Ectodermal cell (in vitro differentiated cells): ENCODE data around the gene MEX3C.

Source experiments
- H3K27ac ChIP-seq: 2 replicates; pipeline ENCODE4 v1.7.0; 2013; ENCODE audit warnings: mild to moderate bottlenecking, low read depth, low read length; ENCODE audit not compliant: insufficient read depth, poor library complexity, severe bottlenecking
- H3K27me3 ChIP-seq: 2 replicates; pipeline ENCODE4 v1.7.0; 2013; ENCODE audit warnings: mild to moderate bottlenecking, low read length; ENCODE audit not compliant: insufficient read depth, control insufficient read depth, poor library complexity, severe bottlenecking
- H3K36me3 ChIP-seq: one replicate; pipeline ENCODE4 v1.7.0; 2013; ENCODE audit warnings: low read length; ENCODE audit not compliant: control insufficient read depth, insufficient read depth
- H3K4me1 ChIP-seq: one replicate; pipeline ENCODE4 v1.7.0; 2013; ENCODE audit warnings: low read length; ENCODE audit not compliant: control insufficient read depth, insufficient read depth
- H3K4me3 ChIP-seq: 2 replicates; pipeline ENCODE4 v1.7.0; 2013; ENCODE audit warnings: low read depth, low read length, control low read depth; ENCODE audit not compliant: insufficient read depth
- H3K9me3 ChIP-seq: 2 replicates; pipeline ENCODE4 v1.7.0; 2013; ENCODE audit warnings: mild to moderate bottlenecking, low read length, moderate library complexity; ENCODE audit not compliant: control insufficient read depth
- WGBS, 2 experiments: methylation state at CpG; one replicate each; pipeline ENCODE4 v1.1.7; 2013; ENCODE audit warnings: missing lambda C conversion rate in 2 of 2; 5-methylcytosine and 5-hydroxymethylcytosine counted together

Gene MEX3C

GRCh38 chr18:51137026-51137729 lies 60.3 kb downstream of the MEX3C start:
- H3K9me3 ChIP-seq: no peaks in the 10 kb centered on the region
- no peak overlapping the region for H3K4me3 ChIP-seq
- no peaks in the 10 kb centered on the region for H3K27me3 ChIP-seq
- no peaks in the 10 kb centered on the region for H3K36me3 ChIP-seq
- 87% methylated on average over 21 of the region's 21 CpGs for WGBS, 2 experiments
- no peak overlapping the region for H3K27ac ChIP-seq
- no peaks in the 10 kb centered on the region for H3K4me1 ChIP-seq

GRCh38 chr18:51135795-51136194 lies 61.7 kb downstream of the MEX3C start:
- no peaks in the 10 kb centered on the region for H3K9me3 ChIP-seq
- H3K27me3 ChIP-seq: no peaks in the 10 kb centered on the region
- no peak overlapping the region for H3K27ac ChIP-seq
- H3K4me1 ChIP-seq: no peaks in the 10 kb centered on the region
- WGBS, 2 experiments: 79 to 81% methylated on average over 6 of the region's 6 CpGs
- H3K36me3 ChIP-seq: no peaks in the 10 kb centered on the region
- no peak overlapping the region for H3K4me3 ChIP-seq

DNA sequence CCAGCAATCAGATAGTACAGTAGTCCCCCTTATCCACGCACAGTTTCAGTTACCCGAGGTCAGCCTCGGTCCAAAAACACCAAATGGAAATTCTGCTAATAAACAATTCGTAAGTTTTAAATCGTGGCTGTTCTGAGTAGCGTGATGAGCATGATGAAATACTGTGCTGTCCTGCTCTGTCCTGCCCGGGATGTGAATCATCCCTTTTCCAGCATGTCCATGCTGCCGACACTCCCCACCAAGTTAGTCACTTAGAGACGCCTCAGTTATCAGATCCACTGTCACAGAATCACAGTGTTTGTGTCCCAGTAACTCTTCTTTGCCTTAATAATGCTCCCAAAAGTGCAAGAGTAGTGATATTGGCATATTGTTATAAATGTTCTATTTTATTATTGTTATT lies 62.1 kb downstream of the MEX3C start:
- Histone ChIP-seq H3K4me1 (no peaks in the 10 kb centered on the region), H3K4me3 (no peak overlapping the region), H3K36me3 (no peaks in the 10 kb centered on the region), H3K27ac (no peak overlapping the region), H3K27me3 (no peaks in the 10 kb centered on the region), H3K9me3 (no peaks in the 10 kb centered on the region)
- WGBS, 2 experiments: 91 to 94% methylated on average over 9 of the region's 9 CpGs

GRCh38 chr18:51134721-51135120 lies 62.8 kb downstream of the MEX3C start:
- 95 to 96% methylated on average over 4 of the region's 4 CpGs for WGBS, 2 experiments
- H3K36me3 ChIP-seq: no peaks in the 10 kb centered on the region
- no peaks in the 10 kb centered on the region for H3K4me1 ChIP-seq
- no peaks in the 10 kb centered on the region for H3K27me3 ChIP-seq
- H3K9me3 ChIP-seq: no peaks in the 10 kb centered on the region
- H3K27ac ChIP-seq: no peak overlapping the region
- no peak overlapping the region for H3K4me3 ChIP-seq

DNA sequence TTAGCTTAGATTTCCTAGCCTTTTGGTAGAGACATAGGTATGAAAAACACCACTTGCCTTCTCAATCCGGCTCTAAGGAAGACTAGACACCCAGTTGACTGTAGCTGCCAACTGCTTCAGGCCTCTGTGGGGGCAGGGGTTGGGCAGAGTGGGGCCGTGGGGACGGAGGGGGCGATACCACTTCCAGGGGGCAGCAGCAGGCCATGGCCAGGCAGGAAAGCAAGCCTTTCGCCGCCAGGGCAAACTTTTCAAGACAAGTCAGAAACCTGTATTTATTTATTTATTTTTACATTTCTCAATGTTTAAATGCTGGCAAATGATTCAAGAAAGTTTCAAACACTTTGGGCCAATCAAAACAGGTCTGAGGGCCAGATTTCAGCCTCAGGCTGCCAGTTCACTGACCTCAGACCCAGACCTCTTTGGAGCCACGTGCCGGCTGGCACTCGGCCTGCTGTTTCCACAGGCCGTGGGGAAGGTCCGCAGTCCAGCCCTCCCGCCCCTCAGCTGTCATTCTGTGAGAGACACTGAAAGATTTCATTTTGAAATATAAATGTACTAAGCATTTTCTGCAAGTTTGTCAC lies 63.8 kb downstream of the MEX3C start:
- H3K9me3 ChIP-seq: no peaks in the 10 kb centered on the region
- WGBS, 2 experiments: 94% methylated on average over 12 of the region's 12 CpGs
- no peaks in the 10 kb centered on the region for H3K36me3 ChIP-seq
- H3K27me3 ChIP-seq: no peaks in the 10 kb centered on the region
- no peaks in the 10 kb centered on the region for H3K4me1 ChIP-seq
- no peak overlapping the region for H3K27ac ChIP-seq
- H3K4me3 ChIP-seq: no peak overlapping the region

DNA sequence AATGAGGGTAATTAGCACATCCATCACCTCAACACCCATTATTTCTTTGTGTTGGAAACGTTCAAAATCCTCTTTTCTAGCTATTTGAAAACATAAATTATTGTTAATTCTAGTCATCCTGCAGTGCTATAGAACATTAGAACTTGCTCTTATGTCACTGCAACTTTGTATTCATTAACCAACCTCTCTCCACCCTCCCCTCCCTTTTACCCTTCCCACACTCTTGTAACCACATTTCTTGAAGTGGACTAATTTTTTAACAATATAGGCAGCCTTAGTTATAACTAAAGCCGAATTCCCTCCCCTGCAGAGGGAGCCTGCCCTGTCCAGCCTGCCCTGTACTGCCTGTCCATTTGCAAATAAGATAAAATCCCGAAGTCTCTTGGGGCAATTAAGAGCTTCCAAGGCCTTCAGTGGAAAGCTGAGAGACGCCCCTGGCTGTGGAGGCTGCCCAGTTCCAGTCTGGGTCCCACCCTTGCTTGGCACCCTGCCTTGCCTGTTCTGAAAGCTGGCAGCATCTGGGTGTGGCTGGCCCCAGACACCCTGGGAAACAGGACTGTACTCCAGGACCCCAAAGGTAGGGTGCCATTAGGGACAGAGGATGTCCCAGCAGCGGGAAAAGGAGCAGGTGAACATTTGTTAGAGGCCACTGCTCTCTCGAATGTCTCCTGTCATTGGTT lies 65.1 kb downstream of the MEX3C start:
- H3K36me3 ChIP-seq: no peaks in the 10 kb centered on the region
- no peaks in the 10 kb centered on the region for H3K9me3 ChIP-seq
- no peaks in the 10 kb centered on the region for H3K27me3 ChIP-seq
- no peak overlapping the region for H3K27ac ChIP-seq
- 91 to 94% methylated on average over 5 to 6 of the region's 6 CpGs for WGBS, 2 experiments
- no peak overlapping the region for H3K4me3 ChIP-seq
- H3K4me1 ChIP-seq: no peaks in the 10 kb centered on the region

DNA sequence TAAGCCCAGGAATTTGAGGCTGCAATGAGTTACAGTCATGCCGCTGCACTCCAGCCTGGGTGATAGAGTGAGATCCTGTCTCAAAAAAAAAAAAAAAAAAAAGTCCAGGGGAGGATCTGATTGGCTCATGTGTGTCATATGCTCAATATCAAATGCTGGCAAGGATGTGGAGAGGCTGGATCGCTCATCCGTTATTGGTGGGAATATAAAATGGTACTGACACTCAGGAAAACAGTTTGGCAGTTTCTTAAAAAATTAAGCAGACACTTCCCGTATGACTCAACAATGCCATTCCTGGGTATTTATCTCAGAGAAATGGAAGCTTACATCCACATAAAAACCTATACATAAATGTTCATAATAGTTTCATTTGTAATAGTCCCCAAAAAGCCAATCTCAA lies 68.9 kb downstream of the MEX3C start:
- WGBS, 2 experiments: 92 to 95% methylated on average over 4 of the region's 4 CpGs
- no peaks in the 10 kb centered on the region for H3K9me3 ChIP-seq
- no peaks in the 10 kb centered on the region for H3K36me3 ChIP-seq
- no peak overlapping the region for H3K27ac ChIP-seq
- no peak overlapping the region for H3K4me3 ChIP-seq
- H3K27me3 ChIP-seq: no peaks in the 10 kb centered on the region
- H3K4me1 ChIP-seq: no peaks in the 10 kb centered on the region

GRCh38 chr18:51127664-51128063 lies 69.8 kb downstream of the MEX3C start:
- no peaks in the 10 kb centered on the region for H3K36me3 ChIP-seq
- no peaks in the 10 kb centered on the region for H3K27me3 ChIP-seq
- no peaks in the 10 kb centered on the region for H3K9me3 ChIP-seq
- 95 to 100% methylated on average over 2 of the region's 3 CpGs for WGBS, 2 experiments
- H3K4me3 ChIP-seq: no peak overlapping the region
- H3K4me1 ChIP-seq: no peaks in the 10 kb centered on the region
- no peak overlapping the region for H3K27ac ChIP-seq

- H3K9me3 ChIP-seq: no peaks in the 10 kb centered on the region
- H3K36me3 ChIP-seq: no peaks in the 10 kb centered on the region
- no peak overlapping the region for H3K4me3 ChIP-seq
- no peaks in the 10 kb centered on the region for H3K27me3 ChIP-seq
- H3K4me1 ChIP-seq: no peaks in the 10 kb centered on the region
- no peak overlapping the region for H3K27ac ChIP-seq
- 92 to 97% methylated on average over 2 of the region's 2 CpGs for WGBS, 2 experiments
Measured at GRCh38 chr18:51125976-51126375, 71.5 kb downstream of the MEX3C start.
